Tibial nerve (tissue), 4 donors: ENCODE measurements around the gene KRT6B. TPM values are rescaled to one million over a fixed set of nuclear protein-coding genes. Genes with fewer than 3 reads are reported as not detected.

Source experiments
- DNase-seq, 2 donors: peaks; one replicate each; pipeline ENCODE4 v3.0.0-alpha.2; 2019; ENCODE audit warnings: low spot score in 2 of 2
- H3K27ac ChIP-seq, 4 donors: fragments of 200-600 bp; sonication (generic) in 3 of 4; one replicate each; pipeline ENCODE4 v1.5.1; 2017 to 2019; ENCODE audit warnings: mild to moderate bottlenecking in 1 of 4
- H3K27me3 ChIP-seq, 2 donors: fragments of 200-600 bp; sonication (generic) in 1 of 2; one replicate each; pipeline versions ENCODE4 v1.5.1 to v1.6.0; 2017 to 2019
- H3K36me3 ChIP-seq, 3 donors: fragments of 200-600 bp; sonication (generic); one replicate each; pipeline ENCODE4 v1.5.1; 2018 to 2019
- H3K4me1 ChIP-seq, 4 donors: fragments of 200-600 bp; sonication (generic) in 3 of 4; one replicate each; pipeline ENCODE4 v1.5.1; 2017 to 2019
- H3K4me3 ChIP-seq, 4 donors: fragments of 200-600 bp; sonication (generic) in 3 of 4; one replicate each; pipeline ENCODE4 v1.5.1; 2017 to 2019; ENCODE audit warnings: mild to moderate bottlenecking in 1 of 4, moderate library complexity in 1 of 4
- H3K9me3 ChIP-seq, 4 donors: fragments of 200-600 bp; sonication (generic) in 3 of 4; one replicate each; pipeline ENCODE4 v1.5.1; 2017 to 2019
- CTCF ChIP-seq, 5 experiments: fragments of 200-600 bp in 3 of 5; fragments of 450-650 bp in 2 of 5; sonication (generic) in 3 of 5; IDR thresholded peaks; one replicate each; pipeline ENCODE4 v1.5.1; 2016 to 2019; ENCODE audit warnings: antibody characterized with exemption in 5 of 5, mild to moderate bottlenecking in 3 of 5, moderate library complexity in 2 of 5
- EP300 ChIP-seq, 2 donors: sonication (generic); formaldehyde crosslinking; IDR thresholded peaks; one replicate each; pipeline ENCODE4 v1.6.1; 2017; ENCODE audit warnings: antibody characterized with exemption in 2 of 2, mild to moderate bottlenecking in 1 of 2
- POLR2A ChIP-seq, 2 donors: fragments of 450-650 bp; IDR thresholded peaks; one replicate each; pipeline ENCODE4 v1.6.1; 2017; ENCODE audit warnings: antibody characterized with exemption in 2 of 2, mild to moderate bottlenecking in 2 of 2, moderate library complexity in 2 of 2
- WGBS, 2 donors: methylation state at CpG; one replicate each; pipeline ENCODE4 v1.1.5; 2018; 5-methylcytosine and 5-hydroxymethylcytosine counted together
- total RNA-seq, 4 donors: library from RNA; depleted of rRNA; stranded (reverse); fragments of >200 nt; gene quantifications; one replicate each; pipeline ENCODE4 v1.1.0, GENCODE V29; 2016

The KRT6B gene
- total RNA-seq, 4 donors from 2014 or later, result not detected

- Histone ChIP-seq H3K36me3 (no peaks in the 10 kb centered on the region), H3K9me3 (no peaks in the 10 kb centered on the region), H3K4me3 (no peak overlapping the region), H3K4me1 (peaks cover 0 to 4% (median 0%) of the 10 kb centered on the region in 4 donors), H3K27me3 (no peaks in the 10 kb centered on the region), H3K27ac (no peak overlapping the region)
- DNase-seq, result no peak
- no peak for TF ChIP-seq CTCF (IDR thresholded peaks at IDR 0.05)
- no peak for TF ChIP-seq POLR2A (IDR thresholded peaks at IDR 0.05)
- TF ChIP-seq EP300 (IDR thresholded peaks at IDR 0.05), result no peak
- WGBS, 2 donors, result 86 to 87% methylated on average over 5 of the region's 5 CpGs
Observed at GRCh38 chr12:52440821-52441319, 11.1 kb downstream of the KRT6B start.

GRCh38 chr12:52439845-52440244 is 12.1 kb downstream of the KRT6B start:
- H3K4me3 ChIP-seq, result no peak overlapping the region
- no peaks in the 10 kb centered on the region for H3K36me3 ChIP-seq
- H3K4me1 ChIP-seq, result peaks cover 0 to 4% (median 0%) of the 10 kb centered on the region in 4 donors
- DNase-seq, result no peak
- H3K27ac ChIP-seq, result no peak overlapping the region
- TF ChIP-seq EP300 (IDR thresholded peaks at IDR 0.05) (no peak), POLR2A (IDR thresholded peaks at IDR 0.05) (no peak), CTCF (IDR thresholded peaks at IDR 0.05) (no peak)
- no peaks in the 10 kb centered on the region for H3K27me3 ChIP-seq
- no peaks in the 10 kb centered on the region for H3K9me3 ChIP-seq
- 72 to 80% methylated on average over 2 of the region's 2 CpGs for whole genome bisulfite sequencing, 2 donors

- H3K27ac ChIP-seq, result no peak overlapping the region
- no peak overlapping the region for H3K4me3 ChIP-seq
- 78 to 81% methylated on average over 8 of the region's 8 CpGs for WGBS, 2 donors
- TF ChIP-seq POLR2A (IDR thresholded peaks at IDR 0.05), result no peak
- TF ChIP-seq CTCF (IDR thresholded peaks at IDR 0.05), result no peak
- no peak for TF ChIP-seq EP300 (IDR thresholded peaks at IDR 0.05)
- H3K36me3 ChIP-seq, result no peaks in the 10 kb centered on the region
- no peaks in the 10 kb centered on the region for H3K9me3 ChIP-seq
- no peak for DNase-seq
- H3K4me1 ChIP-seq, result peaks cover 0 to 4% (median 0%) of the 10 kb centered on the region in 4 donors
- H3K27me3 ChIP-seq, result peaks cover 0 to 2% of the 10 kb centered on the region in 2 donors
Observed at GRCh38 chr12:52439420-52439819, 12.5 kb downstream of the KRT6B start.

- 85 to 88% methylated on average over 8 of the region's 8 CpGs for WGBS, 2 donors
- H3K4me1 ChIP-seq, result peaks cover 0 to 4% (median 0%) of the 10 kb centered on the region in 4 donors
- peaks cover 0 to 5% of the 10 kb centered on the region in 2 donors for H3K27me3 ChIP-seq
- no peak for DNase-seq
- H3K36me3 ChIP-seq, result no peaks in the 10 kb centered on the region
- H3K9me3 ChIP-seq, result no peaks in the 10 kb centered on the region
- no peak overlapping the region for H3K4me3 ChIP-seq
- no peak overlapping the region for H3K27ac ChIP-seq
- TF ChIP-seq EP300 (IDR thresholded peaks at IDR 0.05) (no peak), CTCF (IDR thresholded peaks at IDR 0.05) (no peak), POLR2A (IDR thresholded peaks at IDR 0.05) (no peak)
Observed at GRCh38 chr12:52438305-52439301, 13.3 kb downstream of the KRT6B start.

- Histone ChIP-seq H3K27ac (no peak overlapping the region), H3K4me3 (no peak overlapping the region), H3K27me3 (peaks cover 0 to 8% of the 10 kb centered on the region in 2 donors), H3K36me3 (no peaks in the 10 kb centered on the region), H3K4me1 (peaks cover 0 to under 1% (median 0%) of the 10 kb centered on the region in 4 donors), H3K9me3 (no peaks in the 10 kb centered on the region)
- TF ChIP-seq POLR2A (IDR thresholded peaks at IDR 0.05), result no peak
- no peak for TF ChIP-seq CTCF (IDR thresholded peaks at IDR 0.05)
- TF ChIP-seq EP300 (IDR thresholded peaks at IDR 0.05), result no peak
- no peak for DNase-seq
- WGBS, 2 donors, result 68 to 74% methylated on average over 7 to 9 of the region's 9 CpGs
Observed at GRCh38 chr12:52437508-52437907, 14.4 kb downstream of the KRT6B start.
